LNCaP clone FGC (cell line): ENCODE measurements around the gene GPC5.
A peak's percentile ranks its signal among the peaks of the same experiment; 100 is the strongest.

Source experiments
- DNase-seq: peaks from one replicate; pipeline ENCODE4 v3.0.0-alpha.2; 2011; ENCODE audit warnings: low read depth
- H3K4me3 ChIP-seq: 2 replicates; pipeline ENCODE4 v1.5.1; 2011; ENCODE audit warnings: mild to moderate bottlenecking, low read depth, low read length, control low read depth
- CTCF ChIP-seq: IDR thresholded peaks from 2 replicates; pipeline ENCODE4 v1.5.1; 2012; ENCODE audit warnings: mild to moderate bottlenecking; ENCODE audit not compliant: control insufficient read depth, insufficient read depth; ENCODE audit errors: extremely low read depth

The GPC5 gene

GRCh38 chr13:92626274-92626673 lies 1227.9 kb downstream of the GPC5 start:
- no peak for DNase-seq
- TF ChIP-seq CTCF, result no peak
- no peak overlapping the region for H3K4me3 ChIP-seq

DNA sequence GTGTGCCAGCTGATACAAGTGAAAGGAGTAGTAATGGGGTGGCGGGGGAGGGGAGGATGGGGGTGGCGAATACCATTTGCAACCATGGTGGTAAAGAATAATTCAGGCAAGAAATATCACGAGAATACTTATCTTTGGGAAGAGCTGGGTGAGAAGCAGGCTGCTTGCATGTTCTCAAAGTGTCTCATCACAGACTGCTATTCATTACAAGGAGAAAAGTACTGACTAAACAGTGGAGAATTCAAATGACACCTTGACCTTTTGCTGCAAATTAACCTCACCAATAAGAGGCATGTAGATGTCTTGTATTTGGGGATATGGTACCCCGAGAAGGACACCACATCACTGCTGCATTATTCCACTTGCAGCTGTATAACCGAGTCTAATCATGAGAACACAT lies 1242.5 kb downstream of the GPC5 start:
- H3K4me3 ChIP-seq, result no peak overlapping the region
- no peak for DNase-seq
- TF ChIP-seq CTCF, result no peak

- no peak overlapping the region for H3K4me3 ChIP-seq
- peak; percentile 89 for DNase-seq
- TF ChIP-seq CTCF, result no peak
These were observed 1250.9 kb downstream of the GPC5 start for GRCh38 chr13:92649140-92649813.

DNA sequence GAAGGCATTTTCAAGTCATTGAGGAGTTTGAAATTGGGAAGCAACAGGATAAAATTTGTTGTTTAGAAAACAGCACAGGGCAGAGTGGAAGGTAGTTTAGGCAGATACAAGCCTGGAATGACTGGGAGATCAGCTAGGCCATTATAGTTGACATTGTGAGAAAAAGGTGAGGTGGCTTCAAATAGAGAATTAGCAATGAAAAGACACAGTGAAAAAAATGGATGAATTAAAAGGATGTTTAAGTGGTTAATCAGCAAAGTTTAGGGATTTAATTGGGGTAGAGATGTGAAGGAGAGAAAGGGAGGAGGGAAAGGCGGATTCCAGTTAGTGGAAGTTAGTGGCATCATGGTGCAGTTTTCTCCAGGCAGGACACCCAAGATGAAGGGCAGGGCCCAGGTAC lies 1257.7 kb downstream of the GPC5 start:
- TF ChIP-seq CTCF, result no peak
- no peak for DNase-seq
- no peak overlapping the region for H3K4me3 ChIP-seq

DNA sequence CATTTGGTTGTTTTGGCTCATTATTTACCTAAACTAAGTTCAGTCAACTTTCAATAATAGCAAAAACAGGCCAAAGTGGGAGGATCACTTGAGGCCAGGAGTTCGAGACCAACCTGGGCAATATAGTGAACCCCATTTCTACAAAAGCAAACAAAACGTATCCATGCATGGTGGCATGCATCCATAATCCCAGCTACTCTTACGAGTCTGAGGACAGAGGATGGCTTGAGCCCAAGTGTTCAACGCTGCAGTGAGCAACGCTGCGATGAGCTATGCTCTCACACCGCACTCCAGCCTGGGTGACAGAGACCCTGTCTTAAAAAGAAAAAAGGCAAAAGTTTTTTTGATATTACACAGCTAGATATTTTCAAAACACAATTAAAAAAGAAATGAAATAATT lies 1258.2 kb downstream of the GPC5 start:
- DNase-seq, result no peak
- no peak overlapping the region for H3K4me3 ChIP-seq
- no peak for TF ChIP-seq CTCF

DNA sequence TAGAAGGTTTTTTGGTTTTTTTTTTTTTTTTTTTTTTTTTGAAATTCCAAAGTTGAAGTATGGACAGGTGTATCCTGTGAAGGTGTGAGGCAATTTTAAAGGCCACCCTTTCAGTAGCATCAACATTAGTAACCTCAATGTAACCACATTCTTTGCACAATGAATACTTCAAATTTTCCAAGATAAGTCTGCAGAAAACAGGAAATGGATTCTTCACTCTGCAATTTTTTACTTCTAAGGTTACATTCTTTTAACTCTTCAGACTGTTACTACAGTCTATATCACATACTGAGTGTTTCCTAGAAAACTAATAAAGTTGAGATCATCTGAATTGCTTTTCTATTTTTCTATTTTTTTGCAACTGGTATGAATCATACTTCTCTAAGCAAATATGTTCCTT lies 1259.1 kb downstream of the GPC5 start:
- DNase-seq, result no peak
- H3K4me3 ChIP-seq, result no peak overlapping the region
- no peak for TF ChIP-seq CTCF

DNA sequence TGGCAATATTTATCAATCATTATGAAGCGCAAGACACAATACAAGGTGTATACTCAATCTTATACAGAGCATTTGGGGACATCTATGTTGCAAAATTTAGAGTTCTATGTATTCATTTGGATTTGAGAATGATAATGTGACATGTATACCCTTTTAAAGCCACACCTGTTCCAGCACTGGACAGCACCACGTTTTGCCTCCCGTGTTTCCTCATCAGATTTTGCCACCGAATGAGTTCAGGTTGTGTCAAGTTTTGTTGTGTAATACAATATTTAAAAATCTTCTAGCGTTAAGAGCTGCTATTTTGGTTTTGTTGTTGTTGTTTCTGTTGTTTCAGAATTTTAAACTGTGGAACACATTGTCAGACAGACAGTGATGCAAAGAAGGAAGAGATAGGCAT lies 1259.9 kb downstream of the GPC5 start:
- no peak overlapping the region for H3K4me3 ChIP-seq
- no peak for TF ChIP-seq CTCF
- DNase-seq, result no peak
